Measurements from ENCODE around the gene ITGAV. TPM values are rescaled to one million over a fixed set of nuclear protein-coding genes. Genes with fewer than 3 reads are reported as not detected.

The ITGAV gene
- total RNA-seq, 1 experiment from 2014 or later: 4.9 TPM

DNA sequence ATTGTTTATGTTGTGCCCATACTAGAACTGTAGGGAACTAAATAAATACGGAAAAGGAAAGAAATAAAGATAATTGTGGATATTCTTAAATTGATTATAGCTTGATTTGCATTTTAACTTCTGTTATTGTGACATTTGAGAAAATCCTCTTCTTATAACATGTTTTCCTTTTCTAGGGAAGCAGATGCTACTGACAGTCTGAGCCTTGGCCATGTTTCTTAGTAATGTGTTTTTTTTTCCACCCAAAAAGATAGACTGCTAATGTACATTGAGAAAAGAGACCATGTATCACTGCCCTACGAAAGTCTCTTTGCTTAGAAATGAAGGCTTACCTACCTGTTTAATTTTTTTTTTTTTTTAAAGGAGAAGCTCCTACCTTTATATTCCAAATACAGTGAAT lies 22.2 kb downstream of the ITGAV start:
- no peaks in the 10 kb centered on the region for H3K9me3 ChIP-seq (ENCODE audit: low read length)
- H3K36me3 ChIP-seq (ENCODE audit: insufficient read depth, low read length): no peaks in the 10 kb centered on the region
- H3K79me2 ChIP-seq (ENCODE audit: low read length): no peaks in the 10 kb centered on the region

DNA sequence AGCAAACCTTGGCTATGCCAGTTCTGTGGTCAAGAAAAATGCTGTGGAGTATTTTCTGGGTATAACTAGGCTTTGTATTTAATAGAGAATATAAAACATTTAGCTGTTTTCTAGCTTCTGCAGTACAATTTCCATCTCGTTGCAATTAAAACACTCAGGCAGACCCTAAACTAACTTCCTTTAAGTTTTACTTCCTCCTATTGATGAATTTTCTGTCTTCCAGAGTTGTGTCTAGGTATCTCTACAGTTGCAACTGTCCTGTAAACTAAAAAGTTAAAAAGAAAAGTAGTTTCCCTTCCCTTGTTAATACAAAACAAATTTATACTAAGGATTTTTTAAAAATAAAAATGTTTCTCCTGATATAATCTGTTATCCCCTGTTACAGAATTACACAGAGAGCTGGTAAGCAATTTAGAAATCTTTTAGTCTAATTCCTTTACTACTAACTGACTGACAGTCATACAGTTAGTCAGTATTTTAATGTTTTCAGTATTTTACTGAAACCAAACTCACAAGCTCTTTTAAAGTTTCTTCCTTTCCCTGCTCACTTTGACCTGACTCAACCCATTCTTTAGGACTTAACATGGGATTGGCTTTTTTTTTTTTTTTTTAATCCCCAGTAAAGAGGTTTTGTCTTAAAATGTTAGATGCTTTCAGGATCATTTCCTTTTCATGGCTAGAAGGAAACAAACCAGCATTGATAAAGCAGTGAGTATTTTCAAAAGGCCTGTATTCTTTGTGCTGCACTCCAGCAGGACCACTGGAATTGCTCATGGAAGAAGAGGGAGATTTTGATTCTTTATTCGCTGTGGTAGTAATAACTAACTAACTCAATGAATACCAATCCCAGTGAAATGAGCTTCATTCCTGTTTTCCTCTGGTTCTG lies 22.9 kb downstream of the ITGAV start:
- H3K9ac ChIP-seq (ENCODE audit: low read length): no peak overlapping the region
- H3K4me1 ChIP-seq (ENCODE audit: low read length): no peaks in the 10 kb centered on the region
- no peaks in the 10 kb centered on the region for H3K9me3 ChIP-seq (ENCODE audit: low read length)
- no peaks in the 10 kb centered on the region for H4K20me1 ChIP-seq (ENCODE audit: insufficient read depth, low read depth, low read length)
- no peaks in the 10 kb centered on the region for H3K27me3 ChIP-seq (ENCODE audit: low read length)
- no peaks in the 10 kb centered on the region for H3K79me2 ChIP-seq (ENCODE audit: low read length)
- no peaks in the 10 kb centered on the region for H3K9me2 ChIP-seq (replicated peaks; ENCODE audit: insufficient read depth, low read length)
- no peak overlapping the region for H3K4me3 ChIP-seq (ENCODE audit: low read length)
- H3K27ac ChIP-seq (ENCODE audit: low read length): no peak overlapping the region
- no peak for DNase-seq
- no peak overlapping the region for H2AFZ ChIP-seq (ENCODE audit: low read length)
- H3K4me2 ChIP-seq (ENCODE audit: low read depth, low read length, poor library complexity, severe bottlenecking): no peak overlapping the region
- H3K36me3 ChIP-seq (ENCODE audit: insufficient read depth, low read length): no peaks in the 10 kb centered on the region

More for the DNA sequence above, 22.2 kb downstream of the ITGAV start:
- no peak for DNase-seq
- H3K9ac ChIP-seq (ENCODE audit: low read length): no peak overlapping the region
- no peak overlapping the region for H3K27ac ChIP-seq (ENCODE audit: low read length)
- no peaks in the 10 kb centered on the region for H3K27me3 ChIP-seq (ENCODE audit: low read length)
- H4K20me1 ChIP-seq (ENCODE audit: insufficient read depth, low read depth, low read length): no peaks in the 10 kb centered on the region
- no peak overlapping the region for H3K4me2 ChIP-seq (ENCODE audit: low read depth, low read length, poor library complexity, severe bottlenecking)
- no peaks in the 10 kb centered on the region for H3K9me2 ChIP-seq (replicated peaks; ENCODE audit: insufficient read depth, low read length)
- no peaks in the 10 kb centered on the region for H3K4me1 ChIP-seq (ENCODE audit: low read length)
- H2AFZ ChIP-seq (ENCODE audit: low read length): no peak overlapping the region
- H3K4me3 ChIP-seq (ENCODE audit: low read length): no peak overlapping the region

DNA sequence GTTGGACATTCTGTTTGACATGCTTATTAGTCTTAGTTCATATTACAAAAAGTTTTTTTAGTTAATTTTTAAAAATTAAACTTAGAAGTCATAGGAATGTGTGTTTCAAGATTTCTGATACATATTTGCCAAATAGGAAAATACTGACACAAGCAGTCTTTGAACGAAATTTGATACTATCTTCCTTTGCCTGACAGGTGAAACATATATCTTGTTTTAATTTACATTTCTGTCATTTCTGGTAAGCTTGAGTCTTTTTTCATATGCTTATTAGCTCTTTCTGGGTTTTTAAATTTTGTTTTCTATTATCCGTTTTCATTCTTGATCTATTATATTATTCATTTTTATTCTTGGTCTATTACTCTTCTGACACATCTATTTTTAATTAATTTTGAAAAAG lies 24.5 kb downstream of the ITGAV start:
- Histone ChIP-seq H3K9me2 (replicated peaks; ENCODE audit: insufficient read depth, low read length) (no peaks in the 10 kb centered on the region), H3K9ac (ENCODE audit: low read length) (no peak overlapping the region), H3K4me1 (ENCODE audit: low read length) (no peaks in the 10 kb centered on the region), H3K4me3 (ENCODE audit: low read length) (no peak overlapping the region), H4K20me1 (ENCODE audit: insufficient read depth, low read depth, low read length) (no peaks in the 10 kb centered on the region), H3K79me2 (ENCODE audit: low read length) (no peaks in the 10 kb centered on the region), H3K9me3 (ENCODE audit: low read length) (no peaks in the 10 kb centered on the region), H3K4me2 (ENCODE audit: low read depth, low read length, poor library complexity, severe bottlenecking) (no peak overlapping the region), H3K36me3 (ENCODE audit: insufficient read depth, low read length) (no peaks in the 10 kb centered on the region), H3K27ac (ENCODE audit: low read length) (no peak overlapping the region), H2AFZ (ENCODE audit: low read length) (no peak overlapping the region), H3K27me3 (ENCODE audit: low read length) (no peaks in the 10 kb centered on the region)
- DNase-seq: no peak

DNA sequence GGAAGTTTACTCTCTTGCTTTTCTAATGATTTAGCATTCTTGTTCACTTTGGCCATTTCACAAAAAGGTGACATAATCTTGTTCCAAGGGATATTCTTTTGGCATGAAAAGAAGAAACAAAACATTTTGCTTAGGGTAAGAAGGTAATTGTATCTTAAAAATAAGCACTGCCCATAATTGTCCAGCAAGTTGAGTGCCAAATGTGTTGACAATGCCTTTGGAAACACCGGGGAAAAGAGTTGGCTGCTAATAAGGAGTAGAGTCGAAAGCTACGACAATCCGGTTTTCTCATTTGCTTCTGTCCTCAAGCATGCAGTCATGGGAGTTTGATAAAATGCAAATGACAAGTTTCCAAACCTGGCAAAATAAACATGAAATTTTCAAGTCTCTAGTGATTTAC lies 27.3 kb downstream of the ITGAV start:
- no peak overlapping the region for H3K9ac ChIP-seq (ENCODE audit: low read length)
- no peaks in the 10 kb centered on the region for H3K36me3 ChIP-seq (ENCODE audit: insufficient read depth, low read length)
- H3K79me2 ChIP-seq (ENCODE audit: low read length): no peaks in the 10 kb centered on the region
- H3K27ac ChIP-seq (ENCODE audit: low read length): no peak overlapping the region
- no peaks in the 10 kb centered on the region for H3K9me3 ChIP-seq (ENCODE audit: low read length)
- H2AFZ ChIP-seq (ENCODE audit: low read length): no peak overlapping the region
- H3K27me3 ChIP-seq (ENCODE audit: low read length): no peaks in the 10 kb centered on the region
- no peak overlapping the region for H3K4me3 ChIP-seq (ENCODE audit: low read length)
- no peak overlapping the region for H3K4me2 ChIP-seq (ENCODE audit: low read depth, low read length, poor library complexity, severe bottlenecking)
- no peaks in the 10 kb centered on the region for H3K4me1 ChIP-seq (ENCODE audit: low read length)
- H3K9me2 ChIP-seq (replicated peaks; ENCODE audit: insufficient read depth, low read length): no peaks in the 10 kb centered on the region
- DNase-seq: no peak
- no peaks in the 10 kb centered on the region for H4K20me1 ChIP-seq (ENCODE audit: insufficient read depth, low read depth, low read length)

DNA sequence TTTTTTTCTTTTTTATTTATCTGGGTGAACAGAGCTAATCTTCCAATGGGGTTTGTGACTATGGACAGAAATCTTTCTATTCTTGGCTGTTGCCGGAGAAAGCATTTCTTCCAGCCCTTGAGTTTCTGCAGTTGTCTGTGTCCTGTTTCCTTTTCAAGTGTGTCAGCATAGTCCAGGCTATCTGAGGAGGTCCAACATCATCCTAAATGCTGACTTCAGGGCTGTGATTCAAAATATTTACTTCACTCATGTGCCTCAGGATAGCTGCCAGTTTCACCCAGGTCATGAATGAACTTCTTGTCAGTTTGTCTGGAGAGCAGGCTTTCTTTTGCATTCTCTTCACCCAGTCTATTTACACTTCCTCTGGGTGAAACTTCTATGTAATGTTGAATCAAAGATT lies 27.9 kb downstream of the ITGAV start:
- H3K9me2 ChIP-seq (replicated peaks; ENCODE audit: insufficient read depth, low read length): no peaks in the 10 kb centered on the region
- no peak overlapping the region for H3K9ac ChIP-seq (ENCODE audit: low read length)

DNA sequence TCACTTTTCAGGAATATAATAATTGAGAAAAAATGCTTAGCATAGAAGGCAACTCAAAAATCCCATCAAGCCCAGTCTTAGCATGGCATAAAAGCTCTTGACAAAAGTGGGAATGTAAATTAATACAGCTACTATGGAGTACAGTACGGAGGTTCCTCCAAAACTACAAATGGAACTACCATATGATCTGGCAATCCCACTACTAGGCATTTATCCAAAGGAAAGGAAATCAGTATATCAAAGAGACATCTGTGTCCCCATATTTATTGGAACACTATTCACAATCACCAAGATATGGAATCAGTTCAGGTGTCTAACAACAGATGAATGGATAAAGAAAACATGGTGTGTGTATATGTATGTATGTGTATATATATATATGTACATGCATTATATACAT lies 28.8 kb downstream of the ITGAV start:
- Histone ChIP-seq H3K36me3 (ENCODE audit: insufficient read depth, low read length) (no peaks in the 10 kb centered on the region), H3K79me2 (ENCODE audit: low read length) (no peaks in the 10 kb centered on the region), H3K4me3 (ENCODE audit: low read length) (no peak overlapping the region), H3K4me2 (ENCODE audit: low read depth, low read length, poor library complexity, severe bottlenecking) (no peak overlapping the region), H3K9ac (ENCODE audit: low read length) (no peak overlapping the region), H3K27me3 (ENCODE audit: low read length) (no peaks in the 10 kb centered on the region), H4K20me1 (ENCODE audit: insufficient read depth, low read depth, low read length) (no peaks in the 10 kb centered on the region), H3K27ac (ENCODE audit: low read length) (no peak overlapping the region), H2AFZ (ENCODE audit: low read length) (no peak overlapping the region), H3K9me3 (ENCODE audit: low read length) (no peaks in the 10 kb centered on the region), H3K4me1 (ENCODE audit: low read length) (no peaks in the 10 kb centered on the region), H3K9me2 (replicated peaks; ENCODE audit: insufficient read depth, low read length) (no peaks in the 10 kb centered on the region)
- DNase-seq: no peak

More for the DNA sequence above, 27.9 kb downstream of the ITGAV start:
- Histone ChIP-seq H3K27ac (ENCODE audit: low read length) (no peak overlapping the region), H3K36me3 (ENCODE audit: insufficient read depth, low read length) (no peaks in the 10 kb centered on the region), H3K9me3 (ENCODE audit: low read length) (no peaks in the 10 kb centered on the region), H3K4me3 (ENCODE audit: low read length) (no peak overlapping the region), H3K27me3 (ENCODE audit: low read length) (no peaks in the 10 kb centered on the region), H3K4me2 (ENCODE audit: low read depth, low read length, poor library complexity, severe bottlenecking) (no peak overlapping the region), H2AFZ (ENCODE audit: low read length) (no peak overlapping the region), H3K79me2 (ENCODE audit: low read length) (no peaks in the 10 kb centered on the region), H4K20me1 (ENCODE audit: insufficient read depth, low read depth, low read length) (no peaks in the 10 kb centered on the region), H3K4me1 (ENCODE audit: low read length) (no peaks in the 10 kb centered on the region)
- DNase-seq: no peak

DNA sequence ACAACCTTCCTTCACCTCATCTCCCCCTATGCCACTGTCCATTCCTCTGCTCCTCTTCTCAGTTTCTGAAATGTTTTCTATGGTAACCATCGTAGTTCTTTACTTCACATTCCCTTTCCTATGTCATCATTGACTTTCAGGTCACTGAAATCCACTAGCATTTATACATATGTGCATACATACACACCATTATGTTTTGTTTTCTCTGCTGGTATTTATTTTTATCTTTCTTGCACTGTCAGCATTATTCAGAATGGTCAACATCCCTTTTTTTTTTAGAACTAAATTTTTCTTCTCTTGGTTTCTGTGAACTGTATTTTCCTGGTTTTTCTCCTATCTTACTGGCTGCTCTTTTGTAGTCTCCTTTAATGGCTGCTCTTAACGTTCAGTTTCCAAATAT lies 33.2 kb downstream of the ITGAV start:
- H3K79me2 ChIP-seq (ENCODE audit: low read length): no peaks in the 10 kb centered on the region
- no peak overlapping the region for H3K27ac ChIP-seq (ENCODE audit: low read length)
- DNase-seq: no peak

DNA sequence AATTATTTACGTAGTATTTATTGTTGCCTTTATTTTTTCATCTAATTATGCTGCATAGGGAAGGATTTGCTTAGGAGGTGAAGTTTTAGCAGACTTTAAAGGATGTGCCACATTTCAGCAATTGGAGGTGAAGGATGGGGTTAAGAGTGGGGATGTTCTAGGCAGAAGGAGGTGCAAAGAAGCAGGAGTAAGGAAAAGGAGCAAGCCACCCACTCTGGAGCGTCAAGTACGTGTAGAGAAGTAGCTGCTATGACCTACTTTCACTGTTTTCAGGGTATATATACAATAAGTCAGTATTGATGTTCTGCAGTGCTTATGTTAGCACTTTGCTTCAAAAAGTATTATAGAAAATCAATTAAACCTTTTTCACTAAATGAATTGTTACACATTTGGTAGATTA lies 34.4 kb downstream of the ITGAV start:
- DNase-seq: no peak
- Histone ChIP-seq H3K27me3 (ENCODE audit: low read length) (no peaks in the 10 kb centered on the region), H3K9ac (ENCODE audit: low read length) (no peak overlapping the region), H3K4me2 (ENCODE audit: low read depth, low read length, poor library complexity, severe bottlenecking) (no peak overlapping the region), H3K9me3 (ENCODE audit: low read length) (no peaks in the 10 kb centered on the region), H3K79me2 (ENCODE audit: low read length) (no peaks in the 10 kb centered on the region), H3K27ac (ENCODE audit: low read length) (no peak overlapping the region), H3K4me1 (ENCODE audit: low read length) (no peaks in the 10 kb centered on the region), H4K20me1 (ENCODE audit: insufficient read depth, low read depth, low read length) (no peaks in the 10 kb centered on the region), H3K36me3 (ENCODE audit: insufficient read depth, low read length) (no peaks in the 10 kb centered on the region), H2AFZ (ENCODE audit: low read length) (no peak overlapping the region), H3K4me3 (ENCODE audit: low read length) (no peak overlapping the region), H3K9me2 (replicated peaks; ENCODE audit: insufficient read depth, low read length) (no peaks in the 10 kb centered on the region)

More for the DNA sequence above, 33.2 kb downstream of the ITGAV start:
- Histone ChIP-seq H3K4me2 (ENCODE audit: low read depth, low read length, poor library complexity, severe bottlenecking) (no peak overlapping the region), H3K4me3 (ENCODE audit: low read length) (no peak overlapping the region), H3K27me3 (ENCODE audit: low read length) (no peaks in the 10 kb centered on the region), H2AFZ (ENCODE audit: low read length) (no peak overlapping the region), H4K20me1 (ENCODE audit: insufficient read depth, low read depth, low read length) (no peaks in the 10 kb centered on the region), H3K9me3 (ENCODE audit: low read length) (no peaks in the 10 kb centered on the region), H3K9me2 (replicated peaks; ENCODE audit: insufficient read depth, low read length) (no peaks in the 10 kb centered on the region), H3K9ac (ENCODE audit: low read length) (no peak overlapping the region), H3K36me3 (ENCODE audit: insufficient read depth, low read length) (no peaks in the 10 kb centered on the region), H3K4me1 (ENCODE audit: low read length) (no peaks in the 10 kb centered on the region)

Data from Karpas-422 (cell line).